Measurements from ENCODE around the gene PCTP.

Gene PCTP

GRCh38 chr17:55727920-55728319 lies 22.9 kb upstream of the PCTP start:
- DNase-seq: no peak

- no peak for DNase-seq
Measured at GRCh38 chr17:55728361-55728760, 22.5 kb upstream of the PCTP start.

- DNase-seq: no peak
Measured at GRCh38 chr17:55728833-55729232, 22.0 kb upstream of the PCTP start.

GRCh38 chr17:55729484-55729883 lies 21.4 kb upstream of the PCTP start:
- DNase-seq: no peak

- DNase-seq: no peak
Measured at GRCh38 chr17:55730380-55730779, 20.5 kb upstream of the PCTP start.

- no peak for DNase-seq
Measured at GRCh38 chr17:55730808-55731207, 20.0 kb upstream of the PCTP start.

GRCh38 chr17:55731586-55732250 lies 19.1 kb upstream of the PCTP start:
- DNase-seq: no peak

GRCh38 chr17:55734128-55734781 lies 16.6 kb upstream of the PCTP start:
- DNase-seq: no peak

GRCh38 chr17:55735731-55736405 lies 15.0 kb upstream of the PCTP start:
- peak; percentile 73 for DNase-seq

- DNase-seq: peak; percentile 6
Measured at GRCh38 chr17:55737976-55738501, 12.8 kb upstream of the PCTP start.

GRCh38 chr17:55740511-55741355 lies 10.1 kb upstream of the PCTP start:
- DNase-seq: no peak

GRCh38 chr17:55741356-55741700 lies 9.5 kb upstream of the PCTP start:
- no peak for DNase-seq

- peak; percentile 22 for DNase-seq
Measured at GRCh38 chr17:55742272-55743102, 8.4 kb upstream of the PCTP start.

GRCh38 chr17:55743103-55743679 lies 7.7 kb upstream of the PCTP start:
- peak; percentile 88 for DNase-seq

- no peak for DNase-seq
Measured at GRCh38 chr17:55745258-55745657, 5.6 kb upstream of the PCTP start.

- no peak for DNase-seq
Measured at GRCh38 chr17:55746466-55746865, 4.4 kb upstream of the PCTP start.

GRCh38 chr17:55747209-55747608 lies 3.6 kb upstream of the PCTP start:
- no peak for DNase-seq

GRCh38 chr17:55748841-55749240 lies 2.0 kb upstream of the PCTP start:
- DNase-seq: peak; percentile 3

- no peak for DNase-seq
Measured at GRCh38 chr17:55749985-55750384, 866 bp upstream of the PCTP start.

GRCh38 chr17:55751720-55752250 lies 934 bp downstream of the PCTP start:
- DNase-seq: peak; percentile 13

GRCh38 chr17:55756689-55757088 lies 5.8 kb downstream of the PCTP start:
- no peak for DNase-seq

GRCh38 chr17:55757659-55758058 lies 6.8 kb downstream of the PCTP start:
- no peak for DNase-seq

All from DMS53 (cell line).